Aorta (tissue), 5 donors: ENCODE measurements around the gene CCDC15. TPM values are rescaled to one million over a fixed set of nuclear protein-coding genes. Genes with fewer than 3 reads are reported as not detected.

Source experiments
- ATAC-seq: fragments of 200-7000 bp; cut with Tn5 transposase; one replicate; pipeline ENCODE4 v1.9.1; 2022; ENCODE audit warnings: moderate library complexity; ENCODE audit not compliant: low FRiP score
- DNase-seq, 2 donors: peaks; one replicate each; pipeline ENCODE4 v3.0.0-alpha.2; 2020
- H3K27ac ChIP-seq, 2 donors: one replicate each; pipeline ENCODE4 v1.5.1; 2013; ENCODE audit warnings: low read length in 2 of 2, mild to moderate bottlenecking in 2 of 2, moderate library complexity in 2 of 2, control low read depth in 1 of 2, inconsistent platforms in 1 of 2, low read depth in 1 of 2
- H3K27me3 ChIP-seq, 2 donors: one replicate each; pipeline ENCODE4 v1.6.1; 2013; ENCODE audit warnings: control low read depth in 1 of 2, low read length in 1 of 2, mild to moderate bottlenecking in 1 of 2, moderate library complexity in 1 of 2; ENCODE audit not compliant: insufficient read depth in 2 of 2, control insufficient read depth in 1 of 2
- H3K36me3 ChIP-seq, 2 donors: one replicate each; pipeline ENCODE4 v1.6.1; 2013; ENCODE audit warnings: control low read depth in 1 of 2, low read length in 1 of 2, mild to moderate bottlenecking in 1 of 2; ENCODE audit not compliant: insufficient read depth in 2 of 2, control insufficient read depth in 1 of 2
- H3K4me1 ChIP-seq, 2 donors: one replicate each; pipeline ENCODE4 v1.6.1; 2013; ENCODE audit warnings: low read length in 2 of 2, control low read depth in 1 of 2, mild to moderate bottlenecking in 1 of 2, moderate library complexity in 1 of 2; ENCODE audit not compliant: insufficient read depth in 2 of 2, control insufficient read depth in 1 of 2
- H3K4me3 ChIP-seq, 2 donors: one replicate each; pipeline ENCODE4 v1.5.1; 2013; ENCODE audit warnings: low read length in 2 of 2, control low read depth in 1 of 2, mild to moderate bottlenecking in 1 of 2
- H3K9me3 ChIP-seq: one replicate; pipeline ENCODE4 v1.6.1; 2013; ENCODE audit warnings: mild to moderate bottlenecking, low read length; ENCODE audit not compliant: control insufficient read depth
- WGBS, 2 donors: extraction: QIAGEN DNeasy Blood & Tissue Kit; methylation state at CpG; one replicate each; pipeline ENCODE4 v1.1.7; 2013; 5-methylcytosine and 5-hydroxymethylcytosine counted together
- intact Hi-C, 2 donors: fragments of 100-400 bp; cut with DNase I; formaldehyde crosslinking; loops; one replicate each; pipeline versions ENCODE4 v1.14.2 to v1.15.0; 2022
- polyA plus RNA-seq, 2 donors: library from polyadenylated mRNA; stranded (reverse); fragments of 200-250 nt; gene quantifications; one replicate each; pipeline ENCODE4 v1.2.3, GENCODE V29; 2013
- total RNA-seq, 2 donors: library from RNA; stranded (reverse); fragmentation: NEBNext Ultra II Directional; extraction: Animal tissue kit (Norgen Biotek cat#: 25700); gene quantifications; one replicate each; pipeline ENCODE4 v1.2.1, GENCODE V29; 2021
- donor health status: healthy with polysubstance abuse.
- donor health status: Bipolar disorder and iron deficiency.
- donor health status: DM: no; HTN: no; CAD: no.
- donor health status: DM: no; HTN: no; CAD: no.
- donor health status: DM: yes; HTN: yes; CAD: no.

The CCDC15 gene
- total and polyA plus RNA-seq, 4 donors = 0.13 to 1.5 (median 0.79) TPM

- Histone ChIP-seq H3K9me3 (no peaks in the 10 kb centered on the region), H3K36me3 (no peaks in the 10 kb centered on the region), H3K27ac (no peak overlapping the region), H3K4me3 (peak overlapping the region; percentile 22 to 27), H3K27me3 (no peaks in the 10 kb centered on the region), H3K4me1 (no peaks in the 10 kb centered on the region)
- intact Hi-C loops = no loop called here
- peak; percentile 85 to 90 for DNase-seq
- WGBS, 2 donors = 5% methylated on average over 60 to 82 of the region's 82 CpGs
- peak; percentile 78 for ATAC-seq
Observed at GRCh38 chr11:124920870-124921609, 33.0 kb upstream of the CCDC15 start.

- 90 to 94% methylated on average over 4 of the region's 4 CpGs for WGBS, 2 donors
- H3K4me3 ChIP-seq = no peak overlapping the region
- H3K27me3 ChIP-seq = no peaks in the 10 kb centered on the region
- H3K4me1 ChIP-seq = no peaks in the 10 kb centered on the region
- intact Hi-C loops = no loop called here
- H3K27ac ChIP-seq = no peak overlapping the region
- DNase-seq (no peak), ATAC-seq (no peak)
- no peaks in the 10 kb centered on the region for H3K36me3 ChIP-seq
- H3K9me3 ChIP-seq = no peaks in the 10 kb centered on the region
Observed at GRCh38 chr11:124922831-124923230, 31.2 kb upstream of the CCDC15 start.

- H3K4me1 ChIP-seq = no peaks in the 10 kb centered on the region
- no peaks in the 10 kb centered on the region for H3K36me3 ChIP-seq
- H3K4me3 ChIP-seq = no peak overlapping the region
- ATAC-seq (no peak), DNase-seq (no peak)
- intact Hi-C loops = no loop called here
- no peaks in the 10 kb centered on the region for H3K9me3 ChIP-seq
- H3K27ac ChIP-seq = no peak overlapping the region
- H3K27me3 ChIP-seq = no peaks in the 10 kb centered on the region
Observed at GRCh38 chr11:124923296-124923695, 30.7 kb upstream of the CCDC15 start.

GRCh38 chr11:124928942-124929665 lies 24.9 kb upstream of the CCDC15 start:
- Histone ChIP-seq H3K4me3 (no peak overlapping the region), H3K27me3 (no peaks in the 10 kb centered on the region), H3K9me3 (no peaks in the 10 kb centered on the region), H3K4me1 (no peaks in the 10 kb centered on the region), H3K36me3 (no peaks in the 10 kb centered on the region), H3K27ac (no peak overlapping the region)
- ATAC-seq = no peak
- WGBS, 2 donors = 33 to 34% methylated on average over 4 of the region's 4 CpGs
- DNase-seq = no peak
- intact Hi-C loops = no loop called here

GRCh38 chr11:124930799-124931198 lies 23.2 kb upstream of the CCDC15 start:
- Histone ChIP-seq H3K4me3 (no peak overlapping the region), H3K27me3 (no peaks in the 10 kb centered on the region), H3K9me3 (no peaks in the 10 kb centered on the region), H3K4me1 (no peaks in the 10 kb centered on the region), H3K36me3 (no peaks in the 10 kb centered on the region), H3K27ac (no peak overlapping the region)
- no peak for ATAC-seq
- 70 to 76% methylated on average over 3 of the region's 3 CpGs for WGBS, 2 donors
- intact Hi-C loops = no loop called here
- DNase-seq = no peak

- Histone ChIP-seq H3K4me3 (no peak overlapping the region), H3K36me3 (no peaks in the 10 kb centered on the region), H3K27me3 (no peaks in the 10 kb centered on the region), H3K27ac (no peak overlapping the region), H3K4me1 (no peaks in the 10 kb centered on the region), H3K9me3 (no peaks in the 10 kb centered on the region)
- ATAC-seq (no peak), DNase-seq (no peak)
- WGBS, 2 donors = 51 to 52% methylated on average over 4 of the region's 4 CpGs
- intact Hi-C loops = no loop called here
Observed at GRCh38 chr11:124934862-124935547, 19.0 kb upstream of the CCDC15 start.

GRCh38 chr11:124935548-124936514 lies 18.2 kb upstream of the CCDC15 start, which contains the start of gene HEPACAM:
TSS of gene HEPACAM (minus strand) at chr11:124936047. CDS start at chr11:124936006, 41 bp downstream.
- Histone ChIP-seq H3K9me3 (no peaks in the 10 kb centered on the region), H3K27me3 (no peaks in the 10 kb centered on the region), H3K36me3 (no peaks in the 10 kb centered on the region), H3K4me1 (no peaks in the 10 kb centered on the region), H3K27ac (no peak within 1 kb of the TSS), H3K4me3 (no peak within 1 kb of the TSS)
- intact Hi-C loops = no loop called here
- 73 to 74% methylated on average over 18 of the region's 18 CpGs for whole genome bisulfite sequencing, 2 donors
- DNase-seq (no peak), ATAC-seq (no peak)

- no peaks in the 10 kb centered on the region for H3K9me3 ChIP-seq
- ATAC-seq (no peak), DNase-seq (no peak)
- intact Hi-C loops = no loop called here
- H3K4me1 ChIP-seq = no peaks in the 10 kb centered on the region
- WGBS, 2 donors = 74 to 78% methylated on average over 3 of the region's 3 CpGs
- H3K4me3 ChIP-seq = no peak overlapping the region
- H3K27me3 ChIP-seq = no peaks in the 10 kb centered on the region
- no peak overlapping the region for H3K27ac ChIP-seq
- no peaks in the 10 kb centered on the region for H3K36me3 ChIP-seq
Observed at GRCh38 chr11:124937336-124937935, 16.6 kb upstream of the CCDC15 start.
